SKM-1 treated with dmso at 0.1 percent for 144 hours (cell line): Measurements from ENCODE around the gene RNF38.
"Not testable (repeated sequence)": the region's sequence is repeated elsewhere in the genome, so short reads cannot be mapped to it uniquely, and the experiment has no call there.

Experiments
- DNase-seq: peaks from one replicate; lab custom pipeline; 2025; ENCODE audit not compliant: unreplicated experiment; lab: John Stamatoyannopoulos, UW

The RNF38 gene

DNA sequence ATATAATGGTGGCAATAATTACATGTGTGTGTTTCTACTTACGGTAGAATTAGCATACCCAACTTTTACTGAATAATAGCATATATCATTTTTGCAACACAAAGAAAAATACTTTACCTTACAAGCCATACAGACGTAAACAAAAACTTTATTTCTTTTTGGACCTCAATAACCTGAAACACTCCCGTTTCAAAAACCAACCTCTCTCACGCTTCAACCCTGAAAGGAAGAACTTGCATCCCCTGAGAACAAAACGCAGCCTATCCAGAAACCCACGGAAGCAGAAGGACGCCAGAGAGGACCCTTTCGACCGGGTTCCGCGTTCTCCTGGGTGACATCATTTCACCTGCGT lies at the start of gene RNF38:
TSS of gene RNF38 (minus strand) at position 290 of the 352 bp plus-strand sequence. CDS start at position 129, 161 bp downstream.
- DNase-seq, result no peak

DNA sequence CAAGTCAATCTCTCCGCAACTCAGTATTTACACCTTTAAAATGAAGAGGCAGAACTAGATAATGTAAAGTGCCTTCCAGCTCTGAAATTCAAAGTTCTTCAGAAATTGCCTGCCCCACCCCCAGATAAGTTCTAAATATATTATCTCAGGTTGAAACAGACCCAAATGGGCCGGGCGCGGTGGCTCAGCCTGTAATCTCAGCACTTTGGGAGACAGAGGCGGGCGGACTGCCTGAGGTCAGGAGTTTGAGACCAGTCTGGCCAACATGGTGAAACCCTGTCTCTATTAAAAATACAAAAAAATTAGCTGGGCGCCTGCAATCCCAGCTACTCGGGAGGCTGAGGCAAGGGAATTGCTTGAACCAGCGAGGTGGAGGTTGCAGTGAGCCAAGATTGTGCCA lies 48.5 kb upstream of the RNF38 start:
- not testable (repeated sequence) for DNase-seq

DNA sequence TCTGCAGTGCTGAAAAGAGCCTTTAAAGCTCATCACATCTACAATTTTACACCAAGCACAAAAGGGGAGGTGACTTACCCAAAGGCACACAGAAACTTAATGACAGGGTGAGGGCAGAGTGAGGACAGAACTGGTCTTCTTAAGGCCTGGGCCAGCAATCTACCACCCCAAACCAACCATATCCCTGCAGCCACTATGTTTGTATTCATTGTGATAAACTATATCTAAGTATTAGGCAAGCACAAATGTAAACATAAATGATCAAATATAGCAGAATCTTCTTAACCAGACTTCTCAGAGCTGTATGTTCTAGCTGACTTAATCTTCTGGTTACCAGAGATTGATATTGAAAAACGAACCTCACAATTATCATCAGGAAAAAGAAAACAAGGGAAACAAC lies 47.9 kb upstream of the RNF38 start:
- no peak for DNase-seq

DNA sequence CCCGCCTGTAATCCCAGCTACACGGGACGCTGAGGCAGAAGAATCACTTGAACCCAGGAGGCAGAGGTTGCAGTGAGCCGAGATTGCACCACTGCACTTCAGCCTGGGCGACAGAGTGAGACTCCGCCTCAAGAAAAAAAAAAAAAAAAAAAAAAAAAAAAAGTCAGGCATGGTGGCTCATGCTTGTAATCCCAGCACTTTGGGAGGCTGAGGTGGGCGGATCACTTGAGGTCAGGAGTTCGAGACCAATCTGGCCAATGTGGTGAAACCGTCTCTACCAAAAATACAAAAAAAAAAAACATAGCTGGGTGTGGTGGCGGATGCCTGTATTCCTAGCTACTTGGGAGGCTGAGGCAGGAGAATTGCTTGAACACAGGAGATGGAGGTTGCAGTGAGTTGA lies 46.6 kb upstream of the RNF38 start:
- not testable (repeated sequence) for DNase-seq

DNA sequence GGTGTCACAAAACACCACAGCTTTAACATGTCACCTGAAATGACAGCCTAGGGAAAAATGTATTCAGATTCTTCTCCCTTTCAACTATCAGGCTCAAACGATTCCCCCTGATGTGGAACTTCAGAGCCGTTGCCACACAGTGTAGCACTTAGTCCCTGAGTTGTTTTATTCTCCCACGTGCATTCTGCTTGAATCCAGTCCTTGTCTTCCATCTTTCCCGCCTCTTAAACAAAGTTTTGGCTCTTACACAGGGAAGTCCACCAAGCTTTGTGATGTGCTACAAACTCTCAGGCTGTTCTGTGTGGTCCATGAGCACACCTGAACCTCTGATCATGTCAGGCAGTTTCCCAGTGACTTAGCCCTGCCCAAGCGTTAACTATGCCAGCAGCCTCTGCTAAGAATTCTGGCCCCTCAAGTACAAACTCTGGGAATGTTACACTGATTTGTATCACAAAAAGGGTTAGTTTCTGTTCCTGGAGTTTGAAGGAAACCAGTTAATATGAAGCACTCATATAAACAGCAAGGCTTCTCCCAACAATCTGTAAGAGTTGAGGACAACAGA lies 45.8 kb upstream of the RNF38 start:
- DNase-seq, result no peak

DNA sequence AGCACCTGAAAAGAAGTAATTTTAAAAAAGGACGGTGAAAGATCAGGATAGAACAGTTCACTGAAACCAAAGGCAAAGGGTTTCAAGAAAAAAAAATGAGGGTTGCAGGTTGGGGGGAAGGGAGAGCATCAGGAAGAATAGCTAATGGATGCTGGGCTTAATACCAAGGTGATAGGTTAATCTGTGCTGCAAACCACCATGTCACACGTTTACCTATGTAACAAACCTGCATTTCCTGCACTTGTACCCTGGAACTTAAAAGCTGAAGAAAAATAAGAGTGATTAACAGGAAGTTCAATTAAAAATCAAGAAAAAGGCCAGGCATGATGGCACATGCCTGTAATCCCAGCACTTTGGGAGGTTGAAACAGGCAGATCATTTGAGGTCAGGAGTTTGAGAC lies 44.1 kb upstream of the RNF38 start:
- no peak for DNase-seq

DNA sequence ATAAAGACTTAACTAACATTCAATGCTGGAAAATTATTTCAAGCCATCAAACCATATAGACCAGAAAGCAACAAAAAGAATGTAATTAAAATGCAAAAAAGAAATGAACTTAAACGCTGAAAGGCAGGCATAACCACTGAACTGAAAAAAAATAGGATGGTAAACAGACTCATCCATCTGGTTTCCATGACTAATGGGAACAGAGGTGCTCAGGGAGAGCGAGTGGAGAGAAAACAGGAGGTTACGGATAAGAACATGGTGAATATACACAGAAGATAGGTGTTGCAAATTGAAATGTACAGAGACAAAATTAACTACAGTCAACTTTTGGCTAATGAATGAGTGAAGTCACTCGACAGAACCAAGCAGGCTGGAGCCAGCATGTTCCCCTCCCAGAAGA lies 43.5 kb upstream of the RNF38 start:
- DNase-seq, result no peak

DNA sequence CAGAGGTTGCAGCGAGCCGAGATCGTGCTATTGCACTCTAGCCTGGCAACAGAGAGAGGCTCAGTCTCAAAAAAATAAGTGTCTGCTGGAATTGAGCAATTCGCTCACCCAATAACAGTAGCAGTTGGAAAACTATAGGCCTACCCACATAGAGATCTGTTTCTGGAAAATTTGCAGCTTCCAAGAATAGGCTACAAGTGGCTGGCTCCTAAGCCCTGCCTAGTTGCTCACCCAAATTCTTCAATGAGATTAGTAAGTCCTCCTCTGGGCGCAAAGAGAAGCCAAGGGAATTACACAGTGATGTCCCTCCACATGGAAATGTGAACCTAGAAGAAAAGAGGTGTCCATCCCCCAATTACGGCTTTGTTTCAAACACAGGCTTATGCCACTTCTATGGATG lies 42.6 kb upstream of the RNF38 start:
- no peak for DNase-seq

DNA sequence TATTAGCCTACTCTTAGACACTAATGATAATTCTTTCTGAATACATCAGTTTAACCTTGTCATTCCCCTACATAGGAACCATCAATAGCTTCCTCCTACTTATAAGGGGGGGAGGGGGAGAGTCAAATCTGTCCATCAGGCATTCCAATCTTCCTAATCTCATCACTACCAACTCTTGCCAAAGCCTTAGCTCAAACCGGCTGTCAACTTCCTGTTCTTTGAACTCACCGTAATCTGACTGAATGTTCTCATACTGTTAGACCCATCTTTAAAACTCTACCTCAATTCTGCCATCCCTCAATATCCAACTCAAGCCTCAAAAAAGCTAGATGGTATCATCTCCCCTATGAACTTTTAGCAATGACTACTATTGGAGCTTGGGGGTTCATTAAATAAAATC lies 41.9 kb upstream of the RNF38 start:
- no peak for DNase-seq

DNA sequence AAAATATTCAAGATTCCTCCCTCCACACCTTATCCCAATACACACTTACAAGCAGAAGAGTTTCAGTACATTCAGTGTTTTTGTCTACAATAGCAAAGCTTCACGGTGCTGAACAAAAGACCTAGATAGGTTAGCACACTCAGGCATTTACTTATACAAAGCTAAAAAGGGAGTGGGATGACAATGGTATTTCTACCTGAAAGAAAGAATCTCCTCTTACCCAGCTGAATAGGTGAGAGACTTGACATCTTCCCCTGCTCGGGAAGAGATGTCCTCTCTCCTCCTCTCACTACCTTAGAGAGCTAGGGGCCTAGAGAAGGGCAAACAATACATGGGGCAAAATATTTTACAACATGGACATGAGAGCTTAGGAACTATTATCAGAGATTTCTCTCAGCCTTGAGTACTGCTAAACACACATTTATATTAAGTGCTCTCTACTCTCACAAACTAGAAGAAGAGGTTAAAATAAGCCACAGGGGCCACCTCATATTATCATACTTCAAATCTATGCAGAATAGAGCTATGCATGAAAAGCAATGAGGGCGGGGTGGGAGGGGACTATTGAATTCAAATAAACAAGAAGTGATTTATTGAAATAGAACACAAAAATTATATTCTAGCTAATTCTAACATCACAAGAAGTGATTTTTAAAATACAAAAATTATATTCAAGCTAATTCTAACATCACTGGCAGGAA lies 38.6 kb upstream of the RNF38 start:
- no peak for DNase-seq

DNA sequence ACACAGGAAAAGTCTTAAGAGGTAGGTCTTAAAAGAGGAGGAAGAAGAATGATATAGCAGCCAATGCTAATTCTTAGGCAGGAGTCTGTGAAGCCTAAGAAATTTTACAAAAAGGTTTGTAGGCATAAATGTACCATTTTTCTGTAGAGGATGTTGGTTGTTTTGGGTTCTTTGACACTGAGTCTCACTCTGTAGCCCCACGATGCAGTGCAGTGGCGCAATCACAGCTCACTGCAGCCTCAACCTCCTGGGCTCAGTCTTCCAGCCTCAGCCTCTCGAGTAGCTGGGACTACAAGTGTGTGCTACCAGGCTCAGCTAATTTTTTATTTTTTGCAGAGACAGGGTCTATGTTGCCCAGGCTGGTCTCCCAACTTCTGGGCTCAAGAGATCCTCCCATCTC lies 37.7 kb upstream of the RNF38 start:
- DNase-seq, result no peak

DNA sequence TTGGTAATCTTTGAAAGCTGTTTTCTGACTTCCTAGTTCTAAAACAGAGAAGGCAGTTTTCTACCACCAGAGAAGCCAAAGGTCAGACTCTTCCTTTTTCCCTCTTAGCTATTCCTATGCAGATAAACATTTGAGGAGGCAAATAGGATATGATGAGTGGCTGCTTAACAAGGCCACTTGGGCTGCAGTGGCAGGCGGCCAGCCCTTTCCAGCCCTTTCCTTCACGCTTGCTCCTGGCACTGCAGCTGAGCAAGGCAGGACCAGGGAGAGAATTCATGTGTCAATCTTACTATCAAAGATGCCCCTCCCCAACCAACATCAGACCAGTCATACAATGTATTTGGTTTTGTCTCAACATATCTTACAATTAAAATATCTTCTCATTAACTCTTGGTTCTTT lies 36.8 kb upstream of the RNF38 start:
- DNase-seq, result no peak

DNA sequence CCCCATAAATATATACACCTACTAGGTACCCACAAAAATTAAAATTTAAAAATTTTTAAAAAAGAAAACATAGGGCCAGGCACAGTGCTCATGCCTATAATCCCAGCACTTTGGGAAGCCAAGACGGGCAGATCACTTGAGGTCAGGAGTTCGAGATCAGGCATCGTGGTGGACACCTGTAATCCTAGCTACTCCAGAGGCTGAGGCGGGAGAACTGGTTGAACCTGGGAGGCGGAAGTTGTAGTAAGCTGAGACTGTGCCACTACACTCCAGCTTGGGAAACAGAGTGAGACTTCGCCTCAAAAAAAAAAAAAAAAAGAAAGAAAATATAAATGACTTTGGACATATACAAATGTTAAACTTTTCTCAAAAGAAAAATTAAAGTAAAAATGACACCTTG lies 33.3 kb upstream of the RNF38 start:
- DNase-seq, result no peak

DNA sequence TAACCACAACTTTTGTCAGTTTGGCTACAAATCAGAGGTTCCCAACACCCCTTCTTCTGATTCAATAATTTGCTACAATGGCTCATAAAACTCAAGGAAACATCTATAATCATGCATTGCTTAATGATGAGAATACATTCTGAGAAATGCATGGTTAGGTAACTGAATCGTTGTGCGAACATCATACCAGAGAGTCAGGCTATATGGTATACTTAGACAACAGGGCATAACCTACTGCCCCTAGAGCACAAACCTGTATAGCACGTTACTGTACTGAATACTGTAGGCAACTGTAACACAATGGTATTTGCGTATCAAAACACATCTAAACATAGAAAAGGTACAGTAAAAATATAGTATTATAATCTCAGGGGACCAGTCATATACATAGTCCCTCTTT lies 31.0 kb upstream of the RNF38 start:
- DNase-seq, result no peak

DNA sequence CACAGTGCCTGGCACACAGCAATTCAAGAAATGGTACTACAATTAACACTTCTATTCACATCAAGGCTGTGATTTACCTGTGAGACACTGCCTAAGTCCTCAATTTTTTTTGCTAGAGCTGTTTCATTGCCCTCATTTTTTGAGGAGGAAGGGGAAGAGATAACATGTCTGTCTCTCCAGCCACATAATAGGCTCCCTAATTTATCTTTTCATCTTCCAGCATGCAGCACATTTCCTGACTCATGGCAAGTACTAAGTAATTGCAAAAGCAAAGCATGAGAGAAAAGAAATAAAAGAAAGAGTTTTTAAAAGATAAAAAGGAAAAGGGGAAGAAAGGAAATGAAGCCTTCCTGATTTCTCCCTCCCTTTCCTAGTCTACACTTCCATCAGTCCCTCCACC lies 26.9 kb upstream of the RNF38 start:
- no peak for DNase-seq

DNA sequence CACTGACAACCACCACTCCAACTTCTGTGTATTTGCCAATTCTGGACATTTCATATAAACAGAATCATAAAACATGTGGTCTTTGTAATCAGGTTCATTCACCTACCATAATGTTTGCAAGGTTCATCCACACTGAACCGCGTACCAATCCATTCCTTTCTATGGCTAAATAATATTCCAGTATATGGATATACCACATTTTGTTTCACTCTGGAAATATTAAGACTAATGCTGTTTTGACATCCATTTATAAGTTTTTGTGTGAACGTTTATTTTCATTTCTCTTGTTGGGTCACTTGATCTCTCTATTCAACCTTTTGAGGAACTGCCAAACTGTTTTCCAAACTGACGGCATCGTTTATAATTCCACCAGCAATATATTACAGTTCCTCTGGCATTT lies 26.3 kb upstream of the RNF38 start:
- no peak for DNase-seq

DNA sequence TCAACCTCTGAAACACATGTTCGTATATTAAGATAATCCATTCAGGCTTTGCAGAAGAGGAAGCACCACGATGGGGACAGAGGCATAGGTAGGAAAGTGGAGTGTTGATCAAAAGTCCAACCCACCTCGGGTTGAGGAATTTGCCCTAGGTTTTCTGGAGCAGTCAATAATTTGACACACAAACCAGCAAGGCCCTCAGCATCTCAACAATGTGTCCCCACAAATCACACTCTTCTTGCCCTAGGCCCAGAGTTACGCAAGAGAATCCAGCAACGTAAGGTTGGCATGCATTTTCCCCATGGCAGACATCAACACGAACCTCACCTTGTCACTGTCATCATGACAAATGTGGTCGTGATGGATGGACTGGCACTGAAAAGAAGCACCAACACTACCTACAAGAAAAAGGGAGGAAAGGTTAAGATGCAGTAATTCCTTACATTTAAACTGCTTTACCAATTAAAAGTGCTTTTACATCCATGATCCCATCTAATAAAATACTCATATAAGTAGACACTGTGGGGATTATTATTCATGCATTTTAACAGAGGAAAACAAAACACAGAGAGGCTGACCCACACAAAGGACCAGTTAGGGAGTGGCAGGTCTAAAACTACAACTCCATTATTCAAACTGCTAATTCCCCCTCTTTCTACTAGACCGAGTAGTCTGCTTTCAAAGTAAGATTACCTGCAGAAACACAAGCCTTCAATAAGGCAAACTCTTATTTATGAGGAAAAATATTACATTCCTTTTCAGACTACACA lies 24.4 kb upstream of the RNF38 start:
- DNase-seq, result no peak

DNA sequence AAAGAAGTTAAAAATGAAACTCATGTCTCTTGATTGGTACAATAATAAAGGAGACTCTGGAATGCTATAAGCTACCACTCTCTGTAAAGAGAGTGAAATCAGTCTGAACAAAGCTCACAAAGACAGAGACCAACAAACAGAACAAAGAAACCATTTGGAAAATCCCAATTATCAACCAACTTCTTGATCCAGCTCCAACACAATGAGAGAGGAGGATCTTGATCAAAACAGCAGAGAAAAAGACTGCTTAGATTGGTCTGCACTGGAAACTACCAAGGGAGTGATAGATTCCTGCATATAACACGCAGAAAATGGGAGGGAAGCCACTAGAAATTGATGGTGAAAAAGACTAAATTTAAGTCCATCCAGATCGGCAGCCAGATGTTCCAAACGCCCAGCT lies 23.1 kb upstream of the RNF38 start:
- no peak for DNase-seq

DNA sequence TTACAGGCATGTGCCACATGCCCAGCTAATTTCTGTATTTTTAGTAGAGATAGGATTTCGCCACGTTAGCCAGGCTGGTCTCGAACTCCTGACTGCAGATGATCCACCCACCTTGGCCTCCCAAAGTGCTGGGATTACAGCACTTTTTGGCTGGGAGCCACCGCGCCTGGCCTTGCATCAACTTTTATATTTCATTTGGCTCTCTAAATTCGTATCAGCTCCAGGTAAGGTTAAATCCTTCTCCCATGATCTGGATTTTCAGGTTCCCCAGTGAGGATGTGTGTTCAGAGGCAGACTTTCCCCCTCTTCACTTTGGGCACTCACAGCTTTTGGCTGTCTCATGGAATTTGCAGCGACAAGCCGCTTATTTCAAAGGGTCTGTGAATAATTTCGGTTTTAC lies 16.8 kb upstream of the RNF38 start:
- no peak for DNase-seq

DNA sequence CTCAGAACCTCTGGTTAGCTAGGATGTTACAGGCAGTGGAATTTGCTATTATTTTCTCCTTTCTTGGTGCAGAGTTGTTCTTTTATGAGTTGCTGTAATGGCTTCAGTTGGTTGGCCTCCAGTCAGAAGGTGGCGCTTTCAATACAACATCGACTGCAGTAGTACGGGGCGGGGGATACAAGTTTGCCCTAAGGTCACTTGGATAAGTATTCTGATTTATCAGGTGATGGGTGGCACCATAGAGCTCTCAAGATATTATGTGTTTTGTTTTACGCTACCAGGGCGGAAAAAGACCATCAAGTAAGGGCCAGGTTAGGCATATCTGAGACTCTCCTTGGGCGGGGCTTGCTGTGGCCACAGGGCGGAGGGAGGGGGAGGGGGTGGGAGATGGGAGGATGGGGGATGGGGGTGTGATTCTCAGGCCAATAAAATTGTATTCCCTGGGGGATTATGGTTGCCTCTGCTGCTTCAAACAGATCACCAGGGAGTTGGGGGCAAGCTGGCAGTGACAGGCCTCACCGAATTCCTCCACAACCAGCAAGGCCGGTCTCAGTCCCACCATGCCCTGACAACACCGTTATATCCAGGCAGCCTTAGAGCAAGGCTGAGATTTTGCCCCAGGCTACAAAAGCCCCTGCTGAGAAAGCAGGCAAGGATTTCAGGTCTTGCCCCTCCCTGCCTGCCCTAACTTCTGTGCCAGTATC lies 15.9 kb upstream of the RNF38 start:
- DNase-seq, result no peak

DNA sequence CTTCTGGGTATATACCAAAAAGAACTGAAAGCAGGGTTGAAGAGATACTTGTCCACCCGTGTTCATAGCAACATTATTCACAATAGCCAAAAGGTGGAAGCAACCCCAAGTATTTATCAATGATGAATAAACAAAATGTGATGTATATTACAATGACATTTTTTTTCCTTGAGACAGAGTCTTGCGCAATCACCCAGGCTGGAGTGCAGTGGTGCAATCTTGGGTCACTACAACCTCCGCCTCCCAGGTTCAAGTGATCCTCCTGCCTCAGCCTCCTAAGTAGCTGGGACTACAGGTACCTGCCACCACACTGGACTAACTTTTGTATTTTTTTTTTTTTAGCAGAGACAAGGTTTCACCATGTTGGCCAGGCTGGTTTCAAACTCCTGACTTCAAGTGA lies 11.3 kb upstream of the RNF38 start:
- not testable (repeated sequence) for DNase-seq

DNA sequence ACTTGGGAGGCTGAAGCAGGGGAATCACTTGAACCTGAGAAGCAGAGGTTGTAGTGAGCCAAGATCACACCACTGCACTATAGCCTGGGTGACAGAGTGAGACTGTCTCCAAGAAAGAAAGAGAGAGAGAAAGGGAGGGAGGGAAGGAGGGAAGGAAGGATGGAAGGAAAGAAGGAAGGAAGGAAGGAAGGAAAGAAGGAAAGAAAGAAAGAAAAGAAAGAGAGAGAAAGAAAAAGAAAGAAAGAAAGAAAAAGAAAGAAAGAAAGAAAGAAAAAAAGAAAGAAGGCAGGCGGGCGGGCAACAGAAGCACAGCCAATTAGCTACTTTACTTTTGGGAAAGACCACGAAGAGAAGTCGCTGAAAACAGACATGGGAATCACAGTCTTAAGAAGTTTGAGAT lies 9.0 kb upstream of the RNF38 start:
- not testable (repeated sequence) for DNase-seq
